Astrocyte of the cerebellum (primary cell): Measurements from ENCODE around the gene FAM117A.

ENCODE experiments used
- DNase-seq: peaks from one replicate; pipeline ENCODE4 v3.0.0-alpha.2; 2011; ENCODE audit warnings: low read depth
- H3K4me3 ChIP-seq: 2 replicates; pipeline ENCODE4 v1.5.1; 2011; ENCODE audit warnings: mild to moderate bottlenecking, low read depth, low read length, moderate library complexity
- in situ Hi-C: cut with HindIII; loops from 2 replicates; pipeline ENCODE4 v1.10.0; 2017; ENCODE audit warnings: low sequenced_read_pairs
- TF ChIP-seq, protein P1 (sequence below): IDR thresholded peaks from 2 replicates; pipeline ENCODE4 v1.5.1; 2012; ENCODE audit warnings: low read length, low read depth, moderate library complexity, mild to moderate bottlenecking; ENCODE audit errors: missing control alignments

The FAM117A gene

DNA sequence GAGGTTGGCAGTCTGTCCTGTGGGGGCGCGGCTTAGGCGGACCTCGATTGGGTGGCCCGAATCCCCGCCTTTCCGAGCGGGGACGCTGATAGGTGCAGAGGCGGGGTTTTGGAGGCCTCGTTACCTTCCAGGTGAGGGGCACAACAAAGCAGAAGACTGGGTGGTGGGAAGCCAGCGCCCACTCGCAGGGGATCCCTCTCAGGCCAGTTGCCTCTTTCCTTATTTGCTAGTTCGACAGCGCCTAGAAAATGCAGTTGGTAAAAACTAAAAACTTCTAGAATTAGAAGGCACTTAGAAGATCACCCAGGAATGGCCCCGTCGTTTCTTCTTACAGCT, 25.3 kb upstream of the FAM117A start:
- TF ChIP-seq, protein P1, sequence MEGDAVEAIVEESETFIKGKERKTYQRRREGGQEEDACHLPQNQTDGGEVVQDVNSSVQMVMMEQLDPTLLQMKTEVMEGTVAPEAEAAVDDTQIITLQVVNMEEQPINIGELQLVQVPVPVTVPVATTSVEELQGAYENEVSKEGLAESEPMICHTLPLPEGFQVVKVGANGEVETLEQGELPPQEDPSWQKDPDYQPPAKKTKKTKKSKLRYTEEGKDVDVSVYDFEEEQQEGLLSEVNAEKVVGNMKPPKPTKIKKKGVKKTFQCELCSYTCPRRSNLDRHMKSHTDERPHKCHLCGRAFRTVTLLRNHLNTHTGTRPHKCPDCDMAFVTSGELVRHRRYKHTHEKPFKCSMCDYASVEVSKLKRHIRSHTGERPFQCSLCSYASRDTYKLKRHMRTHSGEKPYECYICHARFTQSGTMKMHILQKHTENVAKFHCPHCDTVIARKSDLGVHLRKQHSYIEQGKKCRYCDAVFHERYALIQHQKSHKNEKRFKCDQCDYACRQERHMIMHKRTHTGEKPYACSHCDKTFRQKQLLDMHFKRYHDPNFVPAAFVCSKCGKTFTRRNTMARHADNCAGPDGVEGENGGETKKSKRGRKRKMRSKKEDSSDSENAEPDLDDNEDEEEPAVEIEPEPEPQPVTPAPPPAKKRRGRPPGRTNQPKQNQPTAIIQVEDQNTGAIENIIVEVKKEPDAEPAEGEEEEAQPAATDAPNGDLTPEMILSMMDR, result no peak
- peak overlapping the region; percentile 90 for H3K4me3 ChIP-seq
- in situ Hi-C loops, result no loop called here
- DNase-seq, result no peak

DNA sequence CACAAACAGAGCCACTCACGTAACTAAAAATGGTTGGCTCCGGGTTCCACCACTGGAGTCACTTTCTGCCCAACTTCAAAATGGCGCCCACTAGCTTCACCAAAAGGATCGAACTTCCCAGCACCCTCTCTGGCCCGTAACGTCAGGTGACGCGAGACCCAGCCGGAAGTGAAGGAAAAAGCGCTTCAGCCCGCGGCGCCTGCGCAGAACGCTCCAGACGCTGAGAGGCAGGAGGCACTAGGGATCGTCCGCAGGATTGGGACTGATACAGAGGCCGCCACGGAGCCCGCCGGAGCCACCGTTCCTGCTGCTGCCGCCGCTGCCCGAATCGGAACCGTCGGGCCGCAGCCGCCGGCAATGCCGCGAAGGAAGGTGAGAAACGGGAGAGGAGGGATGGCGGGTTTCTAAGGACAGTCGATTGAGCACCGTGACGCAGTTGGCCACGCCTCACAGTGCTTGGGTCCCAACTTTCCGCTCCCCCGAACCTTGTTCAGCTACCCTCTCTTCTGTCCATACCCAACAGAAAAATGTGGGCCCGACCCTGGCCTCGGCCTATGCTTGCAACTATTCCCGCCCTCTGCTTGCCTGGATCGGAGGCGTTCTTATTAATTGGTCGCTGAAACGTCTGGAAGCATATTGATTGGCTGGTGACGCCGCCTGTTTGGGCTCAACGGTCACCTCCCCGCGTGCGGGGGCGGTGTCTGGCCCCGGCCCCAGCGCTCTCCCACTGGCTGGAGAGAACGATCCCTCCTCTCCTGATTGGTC, 24.7 kb upstream of the FAM117A start, which contains the start of gene KAT7:
TSS of gene KAT7 (plus strand) at position 204 of the 765 bp plus-strand sequence. CDS start at position 358, 154 bp downstream.
- TF ChIP-seq, protein P1, result no peak
- peak within 1 kb of the TSS; percentile 90 for H3K4me3 ChIP-seq
- DNase-seq, result peak; percentile 100
- in situ Hi-C loops, result no loop called here

DNA sequence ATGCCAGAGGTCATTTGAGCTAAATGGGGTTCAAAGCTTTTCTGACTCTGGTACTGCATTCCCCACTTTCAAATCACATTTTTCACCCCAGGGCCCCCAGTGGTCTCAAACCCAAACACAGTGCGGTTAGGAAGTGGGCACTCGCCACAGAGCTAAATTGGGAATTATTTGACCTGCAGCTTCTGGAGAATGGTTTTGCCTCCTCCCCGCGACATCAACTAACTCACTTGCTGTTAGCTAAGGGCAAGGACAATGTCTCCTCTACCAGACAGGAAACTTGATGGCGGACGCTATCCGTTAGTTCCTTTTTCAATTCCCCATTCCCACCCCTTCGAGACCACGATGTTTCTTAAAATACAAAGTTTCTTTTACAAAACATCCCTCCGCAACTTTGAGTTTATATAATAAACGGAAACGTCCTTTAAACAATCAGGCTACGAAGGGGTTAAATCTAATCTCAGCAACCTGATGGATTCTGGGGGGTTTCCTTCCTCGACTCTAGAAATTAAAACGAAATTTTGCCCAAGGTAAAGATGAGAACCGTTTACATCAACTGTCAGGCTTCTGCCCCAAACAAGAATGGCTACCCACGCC, 24.1 kb upstream of the FAM117A start:
- no peak for DNase-seq
- H3K4me3 ChIP-seq, result peak overlapping the region; percentile 90
- in situ Hi-C loops, result no loop called here
- TF ChIP-seq, protein P1, result no peak

DNA sequence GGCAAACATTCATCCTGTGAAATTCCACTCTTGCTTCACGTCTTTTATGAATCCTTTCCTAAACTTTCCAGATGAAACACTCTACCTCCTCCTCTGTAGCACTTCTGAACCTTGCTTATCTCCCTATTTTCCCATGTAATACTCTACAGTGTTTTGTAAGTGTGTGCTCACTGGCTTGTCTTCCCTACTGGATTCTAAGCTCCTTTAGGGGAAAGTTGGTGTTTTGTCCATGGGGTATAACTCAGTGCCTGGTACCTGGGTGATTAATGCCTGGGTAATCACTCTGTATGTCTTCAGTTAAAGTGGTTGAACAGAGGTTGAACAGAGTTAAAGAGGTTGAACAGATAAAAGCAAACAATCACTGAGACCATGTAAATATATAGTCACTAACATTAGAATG, 20.7 kb upstream of the FAM117A start:
- in situ Hi-C loops, result no loop called here
- TF ChIP-seq, protein P1, result no peak
- DNase-seq, result no peak
- no peak overlapping the region for H3K4me3 ChIP-seq

- TF ChIP-seq, protein P1, result no peak
- no peak for DNase-seq
- in situ Hi-C loops, result no loop called here
- no peak overlapping the region for H3K4me3 ChIP-seq
Observed at GRCh38 chr17:49783791-49784190, 19.9 kb upstream of the FAM117A start.

DNA sequence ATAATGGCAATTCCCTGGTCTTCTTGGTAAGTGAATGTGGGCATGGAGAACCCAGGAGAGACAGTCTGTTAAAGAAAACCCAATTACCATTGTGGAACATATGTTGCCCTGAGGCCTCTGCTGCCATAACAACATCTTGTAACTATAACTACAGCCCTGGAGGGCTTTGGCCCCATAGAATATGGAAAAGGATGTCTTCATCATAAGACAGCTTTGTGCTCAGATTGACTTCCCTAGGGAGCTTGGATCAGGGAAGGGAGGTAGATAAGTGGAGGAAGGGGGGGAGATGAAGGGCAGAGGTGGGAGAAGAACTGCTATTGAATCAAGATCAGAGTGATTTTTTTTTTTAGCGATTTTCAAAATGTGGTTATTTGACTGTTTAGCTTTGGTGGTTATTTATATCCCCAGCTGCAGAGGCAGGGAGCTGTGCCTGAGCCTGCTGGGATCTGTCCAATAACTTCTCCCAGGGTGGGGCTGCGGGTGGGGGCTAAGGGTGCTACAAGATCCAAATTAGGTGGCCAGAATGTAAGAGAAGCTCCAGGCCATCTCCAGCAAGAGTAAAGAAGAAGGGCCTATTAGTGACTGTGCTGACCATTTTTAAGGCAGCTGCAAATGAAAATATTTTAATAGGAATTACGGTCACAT, 19.3 kb upstream of the FAM117A start:
- DNase-seq, result no peak
- TF ChIP-seq, protein P1, result no peak
- in situ Hi-C loops, result no loop called here
- no peak overlapping the region for H3K4me3 ChIP-seq
